Activated naive CD4-positive, alpha-beta T cell treated with Interleukin-2 at 50 U/mL for 16 hours (primary cell): ENCODE measurements around the gene SLC11A1.

Source experiments
- DNase-seq: peaks from one replicate; pipeline ENCODE4 v3.0.0-alpha.2; 2020

SLC11A1 gene

GRCh38 chr2:218381916-218382366 is at the start of gene SLC11A1:
TSS of gene SLC11A1 (plus strand) at chr2:218382273. CDS start at chr2:218382369, 96 bp downstream.
- no peak for DNase-seq

GRCh38 chr2:218332288-218332687 is 49.8 kb upstream of the SLC11A1 start:
- no peak for DNase-seq

GRCh38 chr2:218332920-218333645 is 49.0 kb upstream of the SLC11A1 start:
- DNase-seq = no peak

GRCh38 chr2:218334531-218334930 is 47.5 kb upstream of the SLC11A1 start:
- DNase-seq = no peak

GRCh38 chr2:218340656-218341055 is 41.4 kb upstream of the SLC11A1 start:
- DNase-seq = no peak

GRCh38 chr2:218341381-218341780 is 40.7 kb upstream of the SLC11A1 start:
- no peak for DNase-seq

- no peak for DNase-seq
Measured at GRCh38 chr2:218342837-218343236, 39.2 kb upstream of the SLC11A1 start.

GRCh38 chr2:218343591-218343990 is 38.5 kb upstream of the SLC11A1 start:
- no peak for DNase-seq

- DNase-seq = no peak
Measured at GRCh38 chr2:218344090-218344754, 37.9 kb upstream of the SLC11A1 start.

GRCh38 chr2:218344755-218345417 is 37.2 kb upstream of the SLC11A1 start:
- no peak for DNase-seq

- DNase-seq = no peak
Measured at GRCh38 chr2:218345491-218346236, 36.4 kb upstream of the SLC11A1 start.

GRCh38 chr2:218347172-218347571 is 34.9 kb upstream of the SLC11A1 start:
- DNase-seq = no peak

GRCh38 chr2:218354045-218354444 is 28.0 kb upstream of the SLC11A1 start:
- DNase-seq = no peak

GRCh38 chr2:218354850-218355443 is 27.1 kb upstream of the SLC11A1 start:
- no peak for DNase-seq

- no peak for DNase-seq
Measured at GRCh38 chr2:218357236-218358177, 24.6 kb upstream of the SLC11A1 start.

GRCh38 chr2:218360453-218360852 is 21.6 kb upstream of the SLC11A1 start:
- DNase-seq = no peak

GRCh38 chr2:218362606-218363005 is 19.5 kb upstream of the SLC11A1 start:
- no peak for DNase-seq

- DNase-seq = no peak
Measured at GRCh38 chr2:218363736-218364135, 18.3 kb upstream of the SLC11A1 start.

GRCh38 chr2:218364196-218364595 is 17.9 kb upstream of the SLC11A1 start:
- no peak for DNase-seq

GRCh38 chr2:218366621-218367414 is 15.3 kb upstream of the SLC11A1 start:
- DNase-seq = no peak
